Measurements from ENCODE around the gene FXYD5. TPM values are rescaled to one million over a fixed set of nuclear protein-coding genes. Genes with fewer than 3 reads are reported as not detected.
"Not testable (repeated sequence)": the region's sequence is repeated elsewhere in the genome, so short reads cannot be mapped to it uniquely, and the experiment has no call there.

Gene FXYD5
- total and polyA plus RNA-seq, 2 donors (not counting 1 experiment from before 2014, with no cell fraction given) = 19.8 to 100 TPM

DNA sequence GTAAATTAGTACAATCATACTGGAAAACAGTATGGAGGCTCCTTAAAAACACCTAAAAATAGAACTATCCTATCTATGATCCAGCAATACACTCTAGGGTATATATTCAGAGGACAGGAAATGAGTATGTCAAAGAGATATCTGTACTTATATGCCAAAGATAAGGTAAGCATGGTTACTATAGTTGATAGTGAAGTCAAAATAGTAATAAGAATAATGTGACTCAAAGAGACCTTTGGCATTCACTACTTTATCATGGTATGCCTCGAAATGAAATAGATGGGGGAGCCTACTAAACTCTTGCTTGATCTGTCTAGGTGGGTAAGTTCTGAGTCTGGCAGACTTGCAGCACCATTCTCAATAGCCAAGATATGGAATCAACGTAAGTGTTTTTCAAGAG is 30.3 kb downstream of the FXYD5 start:
- no peak overlapping the region for H2AFZ ChIP-seq (ENCODE audit: low read length)
- H3K4me2 ChIP-seq (ENCODE audit: extremely low read depth, insufficient read depth, low read length) = no peak overlapping the region
- H4K20me1 ChIP-seq (ENCODE audit: control insufficient read depth, extremely low read depth, insufficient read depth, low read length) = no peaks in the 10 kb centered on the region
- H3K9ac ChIP-seq (ENCODE audit: insufficient read depth, low read length) = no peak overlapping the region
- H3K79me2 ChIP-seq (ENCODE audit: control insufficient read depth, insufficient read depth, low read length) = no peaks in the 10 kb centered on the region
- no peaks in the 10 kb centered on the region for H3K27me3 ChIP-seq (ENCODE audit: control insufficient read depth, insufficient read depth, low read length)
- no peak for DNase-seq (ENCODE audit: low read depth in 2 of 2)
- TF ChIP-seq EZH2 (IDR thresholded peaks at IDR 0.05; ENCODE audit: low read length, missing control alignments) = no peak
- TF ChIP-seq, protein P1, sequence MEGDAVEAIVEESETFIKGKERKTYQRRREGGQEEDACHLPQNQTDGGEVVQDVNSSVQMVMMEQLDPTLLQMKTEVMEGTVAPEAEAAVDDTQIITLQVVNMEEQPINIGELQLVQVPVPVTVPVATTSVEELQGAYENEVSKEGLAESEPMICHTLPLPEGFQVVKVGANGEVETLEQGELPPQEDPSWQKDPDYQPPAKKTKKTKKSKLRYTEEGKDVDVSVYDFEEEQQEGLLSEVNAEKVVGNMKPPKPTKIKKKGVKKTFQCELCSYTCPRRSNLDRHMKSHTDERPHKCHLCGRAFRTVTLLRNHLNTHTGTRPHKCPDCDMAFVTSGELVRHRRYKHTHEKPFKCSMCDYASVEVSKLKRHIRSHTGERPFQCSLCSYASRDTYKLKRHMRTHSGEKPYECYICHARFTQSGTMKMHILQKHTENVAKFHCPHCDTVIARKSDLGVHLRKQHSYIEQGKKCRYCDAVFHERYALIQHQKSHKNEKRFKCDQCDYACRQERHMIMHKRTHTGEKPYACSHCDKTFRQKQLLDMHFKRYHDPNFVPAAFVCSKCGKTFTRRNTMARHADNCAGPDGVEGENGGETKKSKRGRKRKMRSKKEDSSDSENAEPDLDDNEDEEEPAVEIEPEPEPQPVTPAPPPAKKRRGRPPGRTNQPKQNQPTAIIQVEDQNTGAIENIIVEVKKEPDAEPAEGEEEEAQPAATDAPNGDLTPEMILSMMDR (conservative IDR thresholded peaks at IDR 0.05 in 1 of 2, IDR thresholded peaks at IDR 0.05 in 1 of 2; ENCODE audit: low read depth in 1 of 2, low read length in 2 of 2) = no peak
- H3K4me1 ChIP-seq (ENCODE audit: control insufficient read depth, extremely low read depth, insufficient read depth, low read length) = no peaks in the 10 kb centered on the region
- H3K36me3 ChIP-seq (ENCODE audit: control insufficient read depth, insufficient read depth, low read length) = no peaks in the 10 kb centered on the region
- no peaks in the 10 kb centered on the region for H3K9me3 ChIP-seq (ENCODE audit: control insufficient read depth, insufficient read depth, low read depth, low read length)
- H3K27ac ChIP-seq (ENCODE audit: insufficient read depth, low read length) = no peak overlapping the region
- H3K4me3 ChIP-seq (replicated peaks in 1 of 4; ENCODE audit: control extremely low read depth in 1 of 4, insufficient read depth in 1 of 4, low read depth in 3 of 4, low read length in 4 of 4) = no peak overlapping the region

DNA sequence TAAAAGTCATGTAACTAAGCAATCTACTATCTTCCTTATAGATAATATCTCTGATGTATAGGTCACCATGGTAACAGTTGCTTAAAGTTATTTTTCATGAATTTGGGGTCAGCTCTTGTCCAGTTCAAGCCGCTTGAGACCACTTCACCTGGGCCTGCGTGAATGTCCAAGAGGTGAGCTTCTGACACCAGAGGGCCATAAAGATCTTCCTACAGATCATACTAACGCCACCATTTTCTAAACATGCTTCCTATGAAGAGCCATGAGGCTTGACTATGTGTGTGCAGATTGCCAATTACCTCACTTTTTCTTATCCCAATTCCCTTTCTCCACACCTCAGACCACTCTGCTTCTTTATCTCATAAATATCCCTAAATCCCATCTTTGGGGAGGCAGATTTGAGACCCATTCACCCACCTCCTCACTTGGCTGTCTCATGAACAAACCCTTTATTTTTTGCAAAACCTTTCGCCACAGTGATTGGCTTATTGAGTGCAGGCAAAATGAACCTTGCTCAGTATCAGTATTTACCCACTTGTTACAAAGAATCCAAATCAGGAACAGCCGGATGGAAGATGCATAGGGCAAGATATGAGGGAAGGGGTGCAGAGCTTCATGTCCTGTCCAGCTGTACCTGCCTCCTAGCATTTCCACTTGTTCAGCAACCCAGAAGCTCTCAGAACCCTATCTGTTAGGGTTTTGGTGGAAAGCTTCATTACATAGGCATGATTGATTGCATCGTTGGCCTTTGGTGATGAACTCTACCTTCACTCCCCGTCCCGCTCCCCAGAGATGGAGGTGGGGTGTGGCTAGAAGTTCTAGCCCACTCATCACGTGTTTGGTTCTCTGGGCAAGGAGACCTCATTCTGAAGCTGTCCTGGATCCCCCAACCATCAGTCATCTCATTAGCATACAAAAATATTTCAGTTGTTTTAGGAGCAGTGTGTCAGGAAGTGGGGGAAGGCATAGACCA is 39.8 kb downstream of the FXYD5 start:
- Histone ChIP-seq H2AFZ (ENCODE audit: low read length) (no peak overlapping the region), H3K27me3 (ENCODE audit: control insufficient read depth, insufficient read depth, low read length) (peaks cover 3% of the 10 kb centered on the region), H3K36me3 (ENCODE audit: control insufficient read depth, insufficient read depth, low read length) (no peaks in the 10 kb centered on the region), H3K4me2 (ENCODE audit: extremely low read depth, insufficient read depth, low read length) (no peak overlapping the region), H3K9me3 (ENCODE audit: control insufficient read depth, insufficient read depth, low read depth, low read length) (no peaks in the 10 kb centered on the region), H3K27ac (ENCODE audit: insufficient read depth, low read length) (no peak overlapping the region), H3K4me3 (replicated peaks in 1 of 4; ENCODE audit: control extremely low read depth in 1 of 4, insufficient read depth in 1 of 4, low read depth in 3 of 4, low read length in 4 of 4) (no peak overlapping the region), H3K4me1 (ENCODE audit: control insufficient read depth, extremely low read depth, insufficient read depth, low read length) (no peaks in the 10 kb centered on the region), H3K9ac (ENCODE audit: insufficient read depth, low read length) (no peak overlapping the region), H4K20me1 (ENCODE audit: control insufficient read depth, extremely low read depth, insufficient read depth, low read length) (no peaks in the 10 kb centered on the region), H3K79me2 (ENCODE audit: control insufficient read depth, insufficient read depth, low read length) (no peaks in the 10 kb centered on the region)
- no peak for TF ChIP-seq EZH2 (IDR thresholded peaks at IDR 0.05; ENCODE audit: low read length, missing control alignments)
- TF ChIP-seq, protein P1 (conservative IDR thresholded peaks at IDR 0.05 in 1 of 2, IDR thresholded peaks at IDR 0.05 in 1 of 2; ENCODE audit: low read depth in 1 of 2, low read length in 2 of 2) = no peak
- no peak for DNase-seq (ENCODE audit: low read depth in 2 of 2)

DNA sequence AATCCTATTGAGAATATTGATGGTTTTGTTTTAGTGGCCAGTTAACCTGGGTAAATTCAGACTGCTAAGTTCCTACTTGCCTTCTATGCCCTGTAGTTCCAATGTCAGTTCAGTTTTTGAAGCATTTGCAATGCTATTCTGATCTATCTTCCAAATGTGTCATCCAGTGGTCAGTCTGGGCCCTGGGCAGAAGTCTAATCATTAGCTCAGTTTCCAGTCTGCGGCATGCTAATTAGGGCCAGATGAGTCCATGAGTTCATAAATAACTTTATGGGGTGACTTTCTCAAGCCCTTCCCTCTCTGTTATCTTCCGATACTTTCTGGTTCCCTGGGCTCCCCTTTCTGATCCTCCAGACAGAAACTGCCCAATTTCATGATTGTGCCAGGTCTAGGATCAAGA is 41.3 kb downstream of the FXYD5 start:
- Histone ChIP-seq H3K36me3 (ENCODE audit: control insufficient read depth, insufficient read depth, low read length) (no peaks in the 10 kb centered on the region), H3K4me2 (ENCODE audit: extremely low read depth, insufficient read depth, low read length) (no peak overlapping the region), H3K4me1 (ENCODE audit: control insufficient read depth, extremely low read depth, insufficient read depth, low read length) (no peaks in the 10 kb centered on the region), H3K79me2 (ENCODE audit: control insufficient read depth, insufficient read depth, low read length) (no peaks in the 10 kb centered on the region), H3K9me3 (ENCODE audit: control insufficient read depth, insufficient read depth, low read depth, low read length) (no peaks in the 10 kb centered on the region), H3K4me3 (replicated peaks in 1 of 4; ENCODE audit: control extremely low read depth in 1 of 4, insufficient read depth in 1 of 4, low read depth in 3 of 4, low read length in 4 of 4) (no peak overlapping the region), H3K9ac (ENCODE audit: insufficient read depth, low read length) (no peak overlapping the region), H4K20me1 (ENCODE audit: control insufficient read depth, extremely low read depth, insufficient read depth, low read length) (no peaks in the 10 kb centered on the region), H3K27me3 (ENCODE audit: control insufficient read depth, insufficient read depth, low read length) (peaks cover 7% of the 10 kb centered on the region), H3K27ac (ENCODE audit: insufficient read depth, low read length) (no peak overlapping the region), H2AFZ (ENCODE audit: low read length) (no peak overlapping the region)
- TF ChIP-seq, protein P1 (conservative IDR thresholded peaks at IDR 0.05 in 1 of 2, IDR thresholded peaks at IDR 0.05 in 1 of 2; ENCODE audit: low read depth in 1 of 2, low read length in 2 of 2) = no peak
- no peak for TF ChIP-seq EZH2 (IDR thresholded peaks at IDR 0.05; ENCODE audit: low read length, missing control alignments)
- no peak for DNase-seq (ENCODE audit: low read depth in 2 of 2)

DNA sequence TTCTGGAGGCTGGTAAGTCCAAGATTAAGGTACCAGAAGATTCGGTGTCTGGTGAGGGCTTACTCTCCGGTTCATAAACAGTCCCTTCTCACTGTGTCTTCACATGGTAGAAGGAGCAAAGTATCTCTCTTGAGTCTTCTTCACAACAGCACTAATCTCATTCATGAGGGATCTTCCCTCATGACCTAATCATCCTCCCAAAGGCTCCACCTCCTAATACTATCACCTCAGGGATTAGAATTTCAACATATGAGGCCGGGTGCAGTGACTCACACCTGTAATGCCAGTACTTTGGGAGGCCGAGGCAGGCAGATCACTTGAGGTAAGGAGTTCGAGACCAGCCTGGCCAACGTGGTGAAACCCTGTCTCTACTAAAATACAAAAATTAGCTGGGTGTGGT is 42.3 kb downstream of the FXYD5 start:
- DNase-seq (ENCODE audit: low read depth in 2 of 2); H2AFZ ChIP-seq (ENCODE audit: low read length); H3K9me3 ChIP-seq (ENCODE audit: control insufficient read depth, insufficient read depth, low read depth, low read length); H3K4me1 ChIP-seq (ENCODE audit: control insufficient read depth, extremely low read depth, insufficient read depth, low read length); H3K79me2 ChIP-seq (ENCODE audit: control insufficient read depth, insufficient read depth, low read length); H3K4me3 ChIP-seq (replicated peaks in 1 of 4; ENCODE audit: control extremely low read depth in 1 of 4, insufficient read depth in 1 of 4, low read depth in 3 of 4, low read length in 4 of 4); H3K4me2 ChIP-seq (ENCODE audit: extremely low read depth, insufficient read depth, low read length); H3K9ac ChIP-seq (ENCODE audit: insufficient read depth, low read length); H3K27ac ChIP-seq (ENCODE audit: insufficient read depth, low read length); H4K20me1 ChIP-seq (ENCODE audit: control insufficient read depth, extremely low read depth, insufficient read depth, low read length); H3K36me3 ChIP-seq (ENCODE audit: control insufficient read depth, insufficient read depth, low read length); H3K27me3 ChIP-seq (ENCODE audit: control insufficient read depth, insufficient read depth, low read length): not testable (repeated sequence)

Measured in fibroblast of lung (primary cell).